GM19193 (cell line): ENCODE results near the gene MFSD11.

ENCODE experiments used
- POLR2A ChIP-seq: IDR thresholded peaks from 4 replicates; pipeline ENCODE4 v1.6.1; 2011; ENCODE audit not compliant: insufficient read depth, insufficient read length; ENCODE audit errors: extremely low read depth

Gene MFSD11

GRCh38 chr17:76702941-76703637 lies 34.8 kb upstream of the MFSD11 start:
- no peak for TF ChIP-seq POLR2A

- no peak for TF ChIP-seq POLR2A
Observed at GRCh38 chr17:76704805-76705204, 33.1 kb upstream of the MFSD11 start.

- TF ChIP-seq POLR2A: no peak
Observed at GRCh38 chr17:76706817-76707216, 31.1 kb upstream of the MFSD11 start.

GRCh38 chr17:76707985-76708807 lies 29.7 kb upstream of the MFSD11 start:
- TF ChIP-seq POLR2A: no peak

GRCh38 chr17:76709077-76709950 lies 28.6 kb upstream of the MFSD11 start:
- TF ChIP-seq POLR2A: no peak

GRCh38 chr17:76710863-76711611 lies 26.9 kb upstream of the MFSD11 start, which contains the start of gene MXRA7:
Gene MXRA7, minus strand, starts transcription at chr17:76710965. Its CDS starts 19 bp downstream, at chr17:76710946.
- TF ChIP-seq POLR2A: no peak

- no peak for TF ChIP-seq POLR2A
Observed at GRCh38 chr17:76713765-76714164, 24.2 kb upstream of the MFSD11 start.

GRCh38 chr17:76714336-76714735 lies 23.6 kb upstream of the MFSD11 start:
- no peak for TF ChIP-seq POLR2A

GRCh38 chr17:76714822-76715495 lies 23.0 kb upstream of the MFSD11 start:
- TF ChIP-seq POLR2A: no peak

- TF ChIP-seq POLR2A: no peak
Observed at GRCh38 chr17:76715496-76715830, 22.5 kb upstream of the MFSD11 start.

GRCh38 chr17:76716146-76716838 lies 21.6 kb upstream of the MFSD11 start:
- TF ChIP-seq POLR2A: no peak

- TF ChIP-seq POLR2A: no peak
Observed at GRCh38 chr17:76716839-76717215, 21.1 kb upstream of the MFSD11 start.

GRCh38 chr17:76718516-76718915 lies 19.4 kb upstream of the MFSD11 start:
- TF ChIP-seq POLR2A: no peak
